SK-N-SH (cell line): ENCODE data around the gene SP6. TPM values are rescaled to one million over a fixed set of nuclear protein-coding genes. Genes with fewer than 3 reads are reported as not detected.

Experiments
- CTCF ChIA-PET: fragments of 300-600, 350-600 bp; formaldehyde crosslinking; extraction: SDS; loops from one replicate; lab custom pipeline; 2021; lab: Yijun Ruan, JAX
- POLR2A ChIA-PET: fragments of 350-600 bp; sonication (Branson Sonifier 250); formaldehyde crosslinking; extraction: SDS; loops from one replicate; lab custom pipeline; 2020; ENCODE audit warnings: antibody characterized with exemption, inconsistent platforms; lab: Yijun Ruan, JAX
- DNase-seq: peaks from one replicate; pipeline ENCODE4 v3.0.0; 2012
- H2AFZ ChIP-seq: fragments of 200-600 bp; sonication (generic); 2 replicates; pipeline ENCODE4 v1.8.1; 2016; ENCODE audit warnings: antibody characterized with exemption, mild to moderate bottlenecking, low read depth
- H3F3A ChIP-seq: fragments of 200-600 bp; sonication (generic); replicated peaks from 2 replicates; pipeline ENCODE3; 2016; ENCODE audit warnings: antibody characterized with exemption, mild to moderate bottlenecking; ENCODE audit not compliant: insufficient read depth
- H3K27ac ChIP-seq, 2 experiments: fragments of 200-500 bp in 1 of 2; fragments of 200-600 bp in 1 of 2; sonication (Bioruptor generic) in 1 of 2; sonication (generic), shearing (Covaris generic) in 1 of 2; 2 replicates each; pipeline versions ENCODE4 v1.5.1 to v1.6.1; 2014 to 2016; ENCODE audit warnings: low read depth in 2 of 2, inconsistent platforms in 1 of 2, low read length in 1 of 2, mild to moderate bottlenecking in 1 of 2, mixed read lengths in 1 of 2
- H3K27me3 ChIP-seq: fragments of 200-600 bp; sonication (generic), shearing (Covaris generic); 2 replicates; pipeline ENCODE4 v1.6.1; 2016; ENCODE audit warnings: mixed run types; ENCODE audit not compliant: insufficient read depth
- H3K36me3 ChIP-seq, 2 experiments: fragments of 200-500 bp in 1 of 2; fragments of 200-600 bp in 1 of 2; sonication (Bioruptor generic) in 1 of 2; sonication (generic) in 1 of 2; replicated peaks in 1 of 2; 2 replicates each; pipeline versions ENCODE3 to v1.5.1; 2014 to 2016; ENCODE audit warnings: low read length in 1 of 2, mild to moderate bottlenecking in 1 of 2; ENCODE audit not compliant: insufficient read depth in 2 of 2, control insufficient read depth in 1 of 2
- H3K4me1 ChIP-seq, 2 experiments: fragments of 200-500 bp in 1 of 2; fragments of 200-600 bp in 1 of 2; sonication (Bioruptor generic) in 1 of 2; sonication (generic), shearing (Covaris generic) in 1 of 2; 2 replicates each; pipeline versions ENCODE4 v1.5.1 to v1.6.1; 2014 to 2016; ENCODE audit warnings: low read depth in 1 of 2, low read length in 1 of 2, mixed run types in 1 of 2; ENCODE audit not compliant: insufficient read depth in 2 of 2, control insufficient read depth in 1 of 2
- H3K4me2 ChIP-seq: fragments of 200-600 bp; sonication (generic), shearing (Covaris generic); 2 replicates; pipeline ENCODE4 v1.6.1; 2017; ENCODE audit warnings: mixed run types
- H3K4me3 ChIP-seq, 2 experiments: fragments of 200-500 bp in 1 of 2; fragments of 200-600 bp in 1 of 2; sonication (Bioruptor generic) in 1 of 2; sonication (generic), shearing (Covaris generic) in 1 of 2; 2 replicates each; pipeline versions ENCODE4 v1.5.1 to v1.8.1; 2014 to 2016; ENCODE audit warnings: low read depth in 2 of 2, inconsistent platforms in 1 of 2, low read length in 1 of 2, mild to moderate bottlenecking in 1 of 2, mixed read lengths in 1 of 2, moderate library complexity in 1 of 2
- H3K79me2 ChIP-seq: fragments of 200-600 bp; sonication (generic); 2 replicates; pipeline ENCODE4 v1.8.1; 2017; ENCODE audit warnings: mild to moderate bottlenecking; ENCODE audit not compliant: insufficient read depth
- H3K9ac ChIP-seq: fragments of 200-600 bp; sonication (generic); 2 replicates; pipeline ENCODE4 v1.6.1; 2017; ENCODE audit warnings: mixed run types
- H3K9me2 ChIP-seq: fragments of 200-600 bp; sonication (generic); 2 replicates; pipeline ENCODE4 v1.6.1; 2017; ENCODE audit warnings: mixed run types
- H3K9me3 ChIP-seq: fragments of 200-600 bp; sonication (generic); 2 replicates; pipeline ENCODE4 v1.6.1; 2017; ENCODE audit warnings: mixed run types, mild to moderate bottlenecking, moderate library complexity
- H4K20me1 ChIP-seq: fragments of 200-600 bp; sonication (generic); 2 replicates; pipeline ENCODE4 v1.6.1; 2017; ENCODE audit warnings: mild to moderate bottlenecking, mixed run types; ENCODE audit not compliant: insufficient read depth
- CTCF ChIP-seq: fragments of 200-600 bp; sonication (generic); IDR thresholded peaks from 2 replicates; pipeline ENCODE4 v1.6.1; 2017; ENCODE audit warnings: antibody characterized with exemption, mild to moderate bottlenecking, moderate library complexity
- EP300 ChIP-seq, 2 experiments: IDR thresholded peaks; 2 replicates each; pipeline versions ENCODE4 v1.4.0 to v1.6.1; 2012; ENCODE audit warnings: borderline replicate concordance in 1 of 2, low read depth in 1 of 2, low read length in 1 of 2
- EZH2phosphoT487 ChIP-seq: fragments of 200-600 bp; sonication (generic); IDR thresholded peaks from 2 replicates; pipeline ENCODE4 v1.6.1; 2017; ENCODE audit warnings: low read depth, mixed run types, mild to moderate bottlenecking, antibody characterized with exemption, moderate library complexity, borderline replicate concordance
- FOXM1 ChIP-seq: IDR thresholded peaks from 2 replicates; pipeline ENCODE4 v1.4.0; 2012; ENCODE audit warnings: low read depth, mild to moderate bottlenecking
- MAX ChIP-seq: IDR thresholded peaks from 2 replicates; pipeline ENCODE4 v1.4.0; 2012; ENCODE audit warnings: low read depth
- MXI1 ChIP-seq: IDR thresholded peaks from 2 replicates; pipeline ENCODE4 v1.6.1; 2012; ENCODE audit warnings: mild to moderate bottlenecking, low read depth, low read length, improper control_type of control experiment
- NFIC ChIP-seq: IDR thresholded peaks from 2 replicates; pipeline ENCODE4 v1.4.0; 2012; ENCODE audit warnings: borderline replicate concordance
- NRF1 ChIP-seq: IDR thresholded peaks from 2 replicates; pipeline ENCODE4 v1.6.1; 2012; ENCODE audit warnings: low read depth, mild to moderate bottlenecking, low read length
- RAD21 ChIP-seq: IDR thresholded peaks from 2 replicates; pipeline ENCODE4 v1.6.1; 2012; ENCODE audit warnings: mild to moderate bottlenecking, low read length
- RCOR1 ChIP-seq: fragments of 150-350 bp; IDR thresholded peaks from 2 replicates; pipeline ENCODE4 v1.6.1; 2017; ENCODE audit warnings: antibody characterized with exemption, low read length
- REST ChIP-seq: IDR thresholded peaks from 2 replicates; pipeline ENCODE4 v1.6.1; 2012; ENCODE audit warnings: mild to moderate bottlenecking, low read depth, low read length, moderate library complexity
- RFX5 ChIP-seq: IDR thresholded peaks from 2 replicates; pipeline ENCODE4 v1.6.1; 2012; ENCODE audit warnings: mild to moderate bottlenecking, improper control_type of control experiment, low read length
- SIN3A ChIP-seq: IDR thresholded peaks from 2 replicates; pipeline ENCODE4 v1.6.1; 2012; ENCODE audit warnings: low read depth, mild to moderate bottlenecking, low read length, moderate library complexity, borderline replicate concordance
- TCF12 ChIP-seq: IDR thresholded peaks from 2 replicates; pipeline ENCODE4 v1.4.0; 2012
- YY1 ChIP-seq: IDR thresholded peaks from 2 replicates; pipeline ENCODE4 v1.4.0; 2012; ENCODE audit warnings: low read depth, mild to moderate bottlenecking
- WGBS: methylation state at CpG from one replicate; pipeline ENCODE4 v1.1.6; 2017; ENCODE audit warnings: low lambda C conversion rate; 5-methylcytosine and 5-hydroxymethylcytosine counted together
- polyA plus RNA-seq, 3 experiments: library from polyadenylated mRNA; depleted of rRNA; stranded (reverse); fragments of >200 nt; gene quantifications; 2 replicates each; pipeline ENCODE4 v1.2.3, GENCODE V29; 2012
- TF ChIP-seq, protein P1 (sequence below): fragments of 150-350 bp; IDR thresholded peaks from 2 replicates; pipeline ENCODE4 v1.6.1; 2016; ENCODE audit warnings: mild to moderate bottlenecking, low read depth, low read length

The SP6 gene
- polyA plus RNA-seq, 1 of the 3 experiments (the other 2 are of a cell fraction), result 0.03 TPM

- POLR2A ChIA-PET, result interaction anchor here (1.2 kb wide), 1 partner anchor 10 kb away, joined by 3 read pairs; no protein-coding TSS in a partner anchor
- WGBS, result 52% methylated on average over 4 of the region's 4 CpGs
These were observed 22.5 kb upstream of the SP6 start for GRCh38 chr17:47873200-47874090.

More at GRCh38 chr17:47873200-47874090, 22.5 kb upstream of the SP6 start:
- no peak overlapping the region for H3K9ac ChIP-seq
- H3K4me1 ChIP-seq, result peaks cover 0 to under 1% of the 10 kb centered on the region in 2 experiments; a peak in 1 of 4 replicates
- no peak overlapping the region for H3K4me2 ChIP-seq
- CTCF ChIA-PET, result interaction anchor here (1.1 to 9.4 kb wide), 4 partner anchors 16 to 32 kb away, joined by 3 to 108 read pairs (median 20); partner anchors contain the start of gene SCRN2
- H3K79me2 ChIP-seq, result no peaks in the 10 kb centered on the region
- no peaks in the 10 kb centered on the region for H3K36me3 ChIP-seq
- no peaks in the 10 kb centered on the region for H3F3A ChIP-seq
- TF ChIP-seq NRF1 (no peak), TCF12 (no peak), FOXM1 (no peak), RCOR1 (no peak), EZH2phosphoT487 (no peak), CTCF (no peak), MAX (no peak), MXI1 (no peak), RFX5 (no peak), RAD21 (no peak), YY1 (no peak), EP300 (IDR thresholded peaks at IDR 0.05; ENCODE audit: borderline replicate concordance in 1 of 2, low read depth in 1 of 2, low read length in 1 of 2) (no peak), SIN3A (no peak), NFIC (no peak), REST (no peak)
- TF ChIP-seq, protein P1, sequence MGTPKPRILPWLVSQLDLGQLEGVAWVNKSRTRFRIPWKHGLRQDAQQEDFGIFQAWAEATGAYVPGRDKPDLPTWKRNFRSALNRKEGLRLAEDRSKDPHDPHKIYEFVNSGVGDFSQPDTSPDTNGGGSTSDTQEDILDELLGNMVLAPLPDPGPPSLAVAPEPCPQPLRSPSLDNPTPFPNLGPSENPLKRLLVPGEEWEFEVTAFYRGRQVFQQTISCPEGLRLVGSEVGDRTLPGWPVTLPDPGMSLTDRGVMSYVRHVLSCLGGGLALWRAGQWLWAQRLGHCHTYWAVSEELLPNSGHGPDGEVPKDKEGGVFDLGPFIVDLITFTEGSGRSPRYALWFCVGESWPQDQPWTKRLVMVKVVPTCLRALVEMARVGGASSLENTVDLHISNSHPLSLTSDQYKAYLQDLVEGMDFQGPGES, result no peak
- TF ChIP-seq, all 33 proteins: peak for 0
- Histone ChIP-seq H3K4me3 (no peak overlapping the region), H3K27ac (no peak overlapping the region), H4K20me1 (no peaks in the 10 kb centered on the region), H3K9me2 (no peaks in the 10 kb centered on the region), H3K9me3 (no peaks in the 10 kb centered on the region), H3K27me3 (peaks cover 73% of the 10 kb centered on the region), H2AFZ (no peak overlapping the region)
- DNase-seq, result no peak
